NCI-H2196 (cell line): ENCODE results near the gene GRB10.

Source experiments
- DNase-seq: peaks from one replicate; lab custom pipeline; 2025; ENCODE audit not compliant: unreplicated experiment; lab: John Stamatoyannopoulos, UW

GRB10 gene

DNA sequence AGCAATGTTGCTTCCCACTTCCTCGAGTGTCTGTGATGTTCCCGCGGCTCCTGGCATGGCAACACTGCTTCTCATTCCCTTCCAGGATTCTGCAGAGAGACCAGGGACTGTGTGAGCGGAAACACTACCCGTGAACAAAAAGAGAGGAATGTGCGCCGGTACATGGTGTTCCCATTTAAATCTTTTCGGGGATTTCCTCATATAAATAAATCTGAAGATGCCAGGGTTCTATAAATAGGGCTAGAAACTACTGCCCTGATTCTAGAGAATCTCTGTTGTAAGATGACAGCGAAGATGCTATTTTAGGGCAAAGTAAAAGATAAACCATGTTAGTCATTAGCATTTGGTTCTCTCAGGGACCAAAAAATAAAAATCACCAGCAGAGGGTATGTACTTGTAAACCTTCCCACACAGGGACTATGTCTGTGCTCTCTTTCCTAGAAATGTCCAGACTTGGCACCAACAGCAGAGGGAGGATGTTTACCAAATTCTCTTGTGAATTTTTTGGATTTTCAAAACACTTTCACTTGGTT lies 125.3 kb downstream of the GRB10 start:
- no peak for DNase-seq

DNA sequence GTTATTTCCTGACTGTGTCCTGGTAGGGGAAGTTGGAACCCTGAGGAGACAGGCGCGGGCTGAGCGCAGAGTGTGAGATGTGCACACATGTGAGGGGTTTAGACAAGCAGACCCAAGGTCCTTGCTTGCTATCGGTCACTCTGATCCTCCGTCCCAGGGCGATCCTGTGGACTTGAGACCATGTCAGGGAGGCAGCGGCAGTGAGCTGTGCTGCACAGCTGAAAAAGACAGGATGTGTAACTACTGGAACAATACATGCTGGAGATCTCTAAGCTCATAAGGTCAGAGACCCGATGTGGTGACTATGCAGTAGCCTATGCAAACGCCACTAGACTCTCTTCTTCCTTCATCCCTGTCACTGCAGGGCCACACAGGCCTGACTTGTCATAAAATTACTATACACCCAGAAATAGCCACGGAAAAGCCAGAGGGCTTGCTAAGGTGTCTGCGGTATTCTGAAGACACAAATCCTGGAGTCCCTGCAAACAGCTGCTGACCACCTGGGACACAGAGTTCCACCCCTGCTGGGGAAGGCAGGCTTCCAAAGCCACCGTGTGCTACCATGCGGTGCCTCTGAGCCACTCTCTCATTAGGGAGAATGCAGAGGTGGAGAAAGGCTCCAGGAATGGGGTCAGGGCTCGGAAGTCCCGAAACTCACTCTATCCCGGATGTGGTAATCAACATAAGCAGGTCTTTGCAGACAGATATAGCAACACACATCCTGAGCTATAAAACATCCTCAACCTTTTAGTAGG lies 126.4 kb downstream of the GRB10 start:
- DNase-seq, result no peak

DNA sequence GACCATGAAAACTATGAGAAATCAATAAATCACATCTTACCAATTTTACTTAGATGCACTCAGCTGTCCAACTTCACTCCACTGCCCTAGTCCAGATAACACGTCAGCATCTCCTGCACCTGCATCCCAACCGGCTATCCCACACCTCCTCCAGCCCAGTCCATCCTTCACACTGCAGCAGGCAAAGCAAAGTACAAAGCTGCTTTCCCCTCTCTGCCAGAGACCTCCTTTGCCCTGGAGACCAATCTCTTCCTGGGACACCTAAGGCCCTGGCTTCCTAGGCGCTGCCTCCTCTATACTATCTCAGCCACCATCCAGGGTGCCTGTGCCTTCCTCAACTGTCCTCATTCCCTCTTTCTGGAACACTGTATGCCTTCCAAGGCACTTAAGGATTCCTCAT lies 127.2 kb downstream of the GRB10 start:
- DNase-seq, result no peak

DNA sequence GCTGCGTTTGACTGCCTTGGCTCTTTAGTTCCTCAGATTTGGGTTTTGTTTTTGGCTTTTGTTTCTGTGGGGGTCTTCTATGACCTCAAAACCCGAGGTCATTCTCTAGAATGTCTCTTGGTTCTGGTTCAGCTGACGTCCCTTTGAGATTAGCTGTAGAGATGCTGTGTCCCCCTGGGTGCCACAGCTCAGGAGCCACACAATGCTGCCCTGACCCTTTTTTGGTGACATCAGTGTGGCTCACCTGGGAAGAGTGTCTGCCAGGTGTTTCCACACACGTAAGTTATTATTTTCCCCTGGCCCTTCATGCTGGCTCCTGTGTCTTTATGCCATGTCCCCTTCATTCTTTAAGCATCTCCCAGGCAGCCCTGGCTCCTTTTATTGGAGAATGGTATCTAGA lies 127.7 kb downstream of the GRB10 start:
- no peak for DNase-seq

DNA sequence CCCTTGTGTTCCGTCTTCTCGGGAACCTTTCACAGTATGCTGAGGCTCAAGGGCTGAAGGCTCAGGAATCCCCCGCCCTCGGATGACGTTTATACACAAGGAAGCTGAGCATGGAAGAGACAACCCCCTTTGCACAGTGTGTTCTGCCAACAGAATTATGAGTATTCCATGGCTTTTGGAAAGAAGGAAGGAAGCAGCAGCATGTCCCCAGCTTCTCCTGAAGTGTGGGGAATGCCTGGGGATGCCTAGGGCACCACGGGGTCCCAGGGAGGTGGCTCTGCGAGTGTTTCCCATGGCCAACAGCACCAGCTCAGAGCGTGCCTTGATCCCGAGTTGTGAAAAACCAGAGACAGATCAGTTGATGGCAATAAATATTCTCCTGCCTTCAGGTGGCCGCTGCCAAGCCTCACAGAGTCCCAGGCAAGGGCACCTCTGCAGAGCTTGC lies 128.7 kb downstream of the GRB10 start:
- DNase-seq, result no peak

DNA sequence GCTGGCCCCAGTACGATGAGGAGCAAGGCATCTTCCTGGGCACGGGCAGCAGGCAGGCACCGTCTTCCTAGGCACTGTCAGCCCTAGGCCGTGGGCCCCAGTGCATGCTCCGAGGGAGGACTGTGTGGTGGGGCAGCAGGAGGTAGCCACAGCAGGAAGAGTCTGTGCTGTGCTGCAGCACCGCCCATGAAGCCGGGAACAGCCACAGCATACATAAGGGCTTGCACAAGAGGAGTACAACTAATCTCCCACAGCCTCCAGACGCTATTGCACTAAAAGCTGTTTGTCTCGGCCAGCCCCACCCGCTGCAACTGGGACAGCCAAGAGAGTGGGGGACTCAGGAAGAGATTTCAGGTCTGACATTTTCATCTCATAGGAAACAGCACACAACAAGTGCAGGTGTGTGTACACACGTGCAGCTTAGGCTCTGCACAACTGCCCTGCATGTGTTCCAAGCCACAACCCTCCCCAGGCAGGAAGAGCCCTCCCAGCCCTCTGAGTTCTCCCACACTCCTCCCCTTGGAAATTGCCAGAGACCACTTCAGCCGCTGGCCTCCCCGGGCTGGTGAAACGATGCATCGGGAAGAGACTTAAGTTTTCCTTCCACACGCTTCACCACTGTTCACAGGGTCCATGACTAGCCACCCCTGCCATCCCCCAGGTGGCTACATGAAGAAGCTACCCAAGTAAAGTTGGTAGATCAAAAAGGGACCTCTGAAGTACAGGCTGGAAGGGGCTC lies 129.4 kb downstream of the GRB10 start:
- DNase-seq, result no peak

DNA sequence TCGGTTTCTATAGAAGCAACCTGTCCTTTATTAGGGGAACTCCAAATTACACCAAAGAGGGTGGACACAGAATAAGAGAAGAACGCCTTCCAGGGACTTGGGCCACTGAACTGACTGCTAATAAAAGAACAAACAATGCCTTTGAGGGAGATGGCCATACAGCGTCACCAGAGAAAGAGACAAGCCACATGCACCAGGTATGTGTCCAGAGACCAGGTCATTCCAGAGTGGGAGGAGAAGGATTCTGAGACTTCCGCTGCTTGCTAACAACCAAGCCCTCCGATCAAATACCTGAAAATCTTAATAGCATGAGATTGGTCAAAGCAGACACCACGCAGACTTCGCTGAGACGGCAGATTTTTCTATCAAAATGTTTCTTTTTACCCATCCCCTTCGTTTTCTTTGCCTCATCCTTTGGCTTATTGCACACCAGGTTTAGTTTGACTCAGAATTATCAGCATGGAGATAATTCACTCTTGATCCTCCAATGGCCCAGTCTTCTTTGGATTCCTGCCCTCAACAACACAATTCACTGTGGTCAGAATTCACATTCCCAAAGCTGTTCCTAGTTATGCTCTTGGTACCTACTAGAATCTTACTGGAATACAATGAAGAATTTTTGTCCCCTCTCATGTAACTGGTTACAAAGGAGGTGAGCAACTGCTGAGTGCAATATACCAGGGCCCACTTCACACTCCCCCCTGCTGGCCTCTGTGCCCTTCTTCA lies 130.1 kb downstream of the GRB10 start:
- DNase-seq, result no peak

DNA sequence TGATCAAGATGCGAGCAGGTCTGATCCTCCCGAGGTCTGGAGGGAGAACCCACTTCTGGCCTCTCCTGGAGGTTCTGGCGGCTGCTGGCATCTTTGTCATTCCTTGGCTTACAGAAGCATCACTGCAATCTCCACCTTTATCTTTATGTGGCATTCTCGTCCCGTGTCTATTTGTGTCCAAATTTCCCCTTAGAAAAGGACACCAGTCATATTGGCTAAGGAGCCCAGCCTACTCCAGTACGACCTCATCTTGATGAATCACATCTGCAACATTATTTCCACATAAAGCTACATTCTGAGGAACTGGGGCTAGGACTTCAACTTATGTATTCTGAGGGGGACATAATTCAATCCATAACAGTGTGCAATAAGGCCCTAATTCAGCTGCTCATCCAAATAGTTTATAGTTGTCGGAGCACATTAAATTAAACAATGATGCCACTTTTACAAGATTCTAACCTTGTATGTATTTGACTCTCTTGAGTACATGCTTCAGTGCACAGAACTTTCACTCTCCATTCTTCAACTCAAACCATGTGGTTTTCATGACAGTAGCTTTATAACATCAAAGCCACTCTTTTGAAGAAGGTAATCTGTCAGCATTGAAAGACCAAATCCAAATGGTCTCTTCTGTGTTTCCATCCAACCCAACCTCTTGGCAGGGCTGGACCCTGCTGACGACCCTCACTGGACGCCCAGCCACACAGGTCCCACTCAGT lies 131.3 kb downstream of the GRB10 start:
- DNase-seq, result no peak

DNA sequence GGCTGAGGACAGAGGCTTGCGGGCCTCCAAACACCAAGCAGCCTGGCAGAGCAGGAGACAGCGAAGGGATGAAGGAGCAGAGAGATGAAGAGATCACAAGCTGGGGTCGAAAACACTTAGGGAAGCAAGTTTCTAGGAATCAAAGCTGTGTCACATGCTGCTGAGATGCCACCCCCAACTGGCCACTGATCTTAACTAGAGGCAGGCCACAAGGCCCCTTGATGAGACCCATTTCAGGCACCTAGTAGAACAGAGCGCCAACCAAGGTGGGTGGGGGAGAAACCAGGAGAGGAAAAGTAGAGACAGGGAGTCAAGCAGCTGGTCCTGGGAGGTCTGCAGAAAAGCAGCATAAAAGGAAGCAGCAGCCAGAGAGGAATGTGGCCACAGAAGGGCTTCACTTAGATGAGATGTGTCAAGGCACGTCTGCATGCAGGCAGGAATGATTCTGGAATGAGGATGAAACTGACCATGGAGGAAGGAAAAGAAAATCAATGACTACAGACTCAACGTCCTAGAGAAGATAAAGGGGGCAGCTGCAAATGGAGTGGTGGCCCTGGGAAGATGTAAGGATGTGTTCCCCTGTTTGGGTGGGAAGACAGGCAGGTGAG lies 132.5 kb downstream of the GRB10 start:
- DNase-seq, result no peak

DNA sequence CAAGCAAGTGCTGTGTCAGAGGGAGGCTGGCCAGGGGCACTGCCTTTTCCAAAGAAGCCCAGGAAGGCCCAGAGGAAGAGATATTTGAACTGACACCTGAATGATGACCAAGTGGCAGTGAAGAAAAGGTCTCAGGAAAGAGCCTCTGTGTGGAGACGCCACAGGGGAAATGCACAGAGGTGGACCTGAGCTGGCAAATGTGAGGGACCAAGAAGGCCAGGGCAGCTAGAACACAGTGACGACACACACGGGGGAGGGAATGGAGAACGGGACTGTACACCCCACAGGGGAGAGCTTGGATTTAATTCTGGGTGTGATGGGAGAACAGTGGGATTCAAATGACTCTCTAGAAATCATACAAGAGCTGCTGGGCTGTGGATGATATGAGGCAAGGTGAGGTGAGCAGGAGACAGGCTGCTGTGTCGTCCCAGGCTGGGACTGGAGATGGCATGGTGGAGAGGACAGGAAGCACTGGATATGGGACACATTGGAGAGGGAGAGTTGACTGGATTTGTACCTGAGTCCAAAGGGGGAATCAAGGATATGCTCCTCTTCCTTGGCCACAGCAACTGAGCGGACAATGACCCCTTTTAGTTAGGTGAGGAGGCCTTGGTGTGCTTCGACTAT lies 133.3 kb downstream of the GRB10 start:
- no peak for DNase-seq

DNA sequence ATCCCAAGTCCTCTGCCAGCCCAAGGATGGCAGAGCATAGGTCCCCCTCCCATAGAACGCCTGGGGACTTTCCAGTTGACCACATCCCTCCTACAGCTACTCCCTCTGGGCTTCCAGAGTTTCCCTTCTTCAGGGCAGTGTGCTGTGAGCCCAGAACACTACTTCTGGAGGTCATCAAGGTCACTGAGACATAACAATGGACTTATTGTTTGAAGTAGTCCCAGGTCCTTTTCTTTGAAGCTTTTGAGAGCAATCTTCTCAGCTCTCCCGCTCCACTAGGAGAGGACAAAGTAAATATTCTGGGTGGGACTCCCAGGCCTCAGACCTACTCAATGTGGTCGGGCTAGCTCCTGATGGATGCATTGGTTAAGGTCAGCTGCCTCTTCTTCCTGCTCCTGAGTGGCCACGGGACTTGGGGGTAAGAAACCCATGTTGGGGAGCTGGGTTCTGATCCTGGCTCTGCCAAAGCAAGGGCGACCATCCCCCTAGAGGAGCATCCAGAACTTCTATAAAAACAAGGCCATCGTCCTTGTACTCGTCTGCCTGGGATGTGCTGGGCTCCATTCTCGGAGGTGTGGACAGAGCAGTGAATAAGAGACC lies 134.0 kb downstream of the GRB10 start:
- DNase-seq, result no peak

DNA sequence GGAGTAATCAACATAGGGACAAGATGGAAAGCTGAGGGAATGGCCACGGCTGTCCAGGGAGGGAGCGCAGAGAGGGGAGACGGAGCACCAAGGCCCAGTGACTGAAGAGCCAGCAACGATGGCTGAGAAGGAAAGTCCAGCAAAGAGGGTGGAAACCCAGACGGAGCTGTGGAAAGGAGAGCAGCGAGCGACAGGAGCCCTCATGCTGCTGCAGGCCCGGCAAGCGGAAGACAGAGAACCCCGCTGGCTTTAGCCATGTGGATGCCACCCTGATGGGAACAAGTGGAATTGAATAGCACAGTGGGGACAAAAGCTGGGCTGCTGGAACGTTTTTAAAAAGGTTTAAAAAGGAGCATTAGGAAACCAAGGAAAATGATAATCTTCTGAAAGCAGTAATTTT lies 134.6 kb downstream of the GRB10 start:
- DNase-seq, result no peak

DNA sequence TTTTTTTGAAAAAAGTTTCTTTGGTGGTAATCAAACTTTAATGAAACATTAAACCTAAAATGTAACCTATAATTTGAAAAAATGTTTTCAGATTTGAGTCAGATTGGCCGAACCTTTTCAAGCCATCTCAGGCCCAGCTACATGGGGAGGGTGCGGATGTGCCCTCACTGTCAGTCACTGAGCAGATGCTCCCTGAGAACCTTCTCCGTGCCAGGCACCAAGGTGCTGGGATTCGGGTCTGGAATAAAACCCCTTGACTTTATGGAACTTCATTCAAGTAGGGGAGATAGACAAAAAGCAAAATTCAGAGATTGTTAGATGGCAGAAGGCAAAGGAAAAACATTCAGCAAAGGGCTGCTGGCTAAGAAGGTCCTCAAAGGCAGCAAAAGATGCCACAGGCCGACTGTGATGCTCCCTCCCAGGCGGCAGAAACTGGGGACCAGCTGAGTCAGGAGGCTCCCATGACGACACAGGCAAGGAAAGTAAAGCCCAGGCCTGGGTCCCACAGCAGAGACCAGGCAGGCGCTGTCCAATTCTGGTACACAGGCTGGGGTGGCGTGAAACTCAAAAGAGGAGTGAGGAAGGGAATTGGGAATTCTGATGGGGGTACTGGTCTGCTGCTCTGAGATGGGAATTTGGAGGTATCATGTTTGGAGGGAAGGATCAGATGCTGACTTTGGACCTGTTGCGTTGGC lies 135.3 kb downstream of the GRB10 start:
- DNase-seq, result no peak

DNA sequence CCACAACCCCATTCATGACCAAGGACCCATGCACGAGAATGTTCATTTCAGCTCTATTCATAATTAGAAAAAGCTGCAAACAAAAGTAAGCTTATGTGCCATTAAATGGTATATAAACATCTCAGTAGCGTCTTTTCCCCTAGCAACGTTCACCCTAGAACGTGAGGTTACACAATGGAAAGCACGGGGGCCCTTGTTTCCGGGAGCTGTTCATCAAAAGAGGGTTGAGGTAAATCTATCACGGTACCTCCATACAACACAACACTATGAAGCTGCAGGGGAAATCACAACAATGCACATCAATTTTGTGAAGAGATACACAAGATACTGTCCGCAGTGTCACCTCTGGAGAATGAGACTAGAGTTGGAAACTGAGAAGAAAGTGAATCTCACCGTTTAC lies 136.6 kb downstream of the GRB10 start:
- DNase-seq, result no peak

DNA sequence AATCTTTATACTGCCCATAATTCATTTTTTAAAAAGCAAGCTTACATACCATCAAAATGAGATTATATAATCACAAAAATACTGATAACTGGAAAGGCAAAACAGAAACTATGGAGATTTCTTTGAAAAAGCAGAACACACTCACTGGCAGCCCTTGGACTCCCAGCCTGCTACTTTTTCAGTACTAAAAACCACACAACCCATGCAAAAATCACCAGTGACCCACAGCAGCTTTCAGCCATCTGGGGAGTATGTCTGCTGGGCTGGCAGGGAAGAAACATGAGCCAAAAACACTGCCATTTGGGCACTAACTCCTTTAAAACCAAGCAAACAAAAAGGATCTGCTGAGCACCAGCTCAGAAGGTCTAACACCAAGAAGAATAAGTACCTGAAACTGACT lies 137.5 kb downstream of the GRB10 start:
- no peak for DNase-seq

DNA sequence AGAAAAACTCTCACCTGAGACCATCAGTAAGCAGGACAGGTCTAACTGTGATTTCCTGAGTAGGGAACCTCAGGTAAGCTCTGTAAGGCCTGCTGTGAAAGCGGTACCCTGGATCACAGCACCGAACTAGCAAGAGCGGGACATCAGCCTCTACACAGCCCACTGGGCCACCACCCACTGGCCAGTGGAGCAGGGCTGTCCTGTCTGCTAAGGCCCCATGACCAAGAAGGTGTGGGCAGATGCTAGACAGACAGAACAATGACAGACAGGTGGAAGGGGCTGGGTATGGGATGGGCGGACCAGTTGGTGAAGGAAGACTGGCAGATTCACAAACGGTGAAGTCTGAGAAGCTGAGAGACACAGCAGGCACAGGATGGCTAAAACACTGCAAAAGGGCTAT lies 138.1 kb downstream of the GRB10 start:
- no peak for DNase-seq

DNA sequence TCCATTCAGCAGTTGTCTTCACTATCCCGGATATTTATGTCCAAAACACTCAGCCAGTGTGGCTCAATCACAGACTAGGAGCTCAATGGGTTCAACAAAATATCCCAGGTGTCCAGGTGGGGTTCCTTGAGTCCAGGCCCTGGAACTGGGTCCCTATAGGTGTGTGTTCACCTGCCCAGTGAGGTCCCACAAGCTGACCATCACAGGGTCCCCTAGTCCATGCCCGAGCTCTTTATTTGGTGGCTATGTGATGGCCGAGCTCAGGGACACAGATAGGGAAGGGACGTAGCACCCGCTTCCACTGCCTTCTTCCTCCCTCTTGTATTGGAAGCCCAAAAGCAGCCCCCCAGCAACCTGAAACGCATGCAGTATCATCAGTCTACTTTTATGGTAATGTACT lies 138.6 kb downstream of the GRB10 start:
- no peak for DNase-seq

DNA sequence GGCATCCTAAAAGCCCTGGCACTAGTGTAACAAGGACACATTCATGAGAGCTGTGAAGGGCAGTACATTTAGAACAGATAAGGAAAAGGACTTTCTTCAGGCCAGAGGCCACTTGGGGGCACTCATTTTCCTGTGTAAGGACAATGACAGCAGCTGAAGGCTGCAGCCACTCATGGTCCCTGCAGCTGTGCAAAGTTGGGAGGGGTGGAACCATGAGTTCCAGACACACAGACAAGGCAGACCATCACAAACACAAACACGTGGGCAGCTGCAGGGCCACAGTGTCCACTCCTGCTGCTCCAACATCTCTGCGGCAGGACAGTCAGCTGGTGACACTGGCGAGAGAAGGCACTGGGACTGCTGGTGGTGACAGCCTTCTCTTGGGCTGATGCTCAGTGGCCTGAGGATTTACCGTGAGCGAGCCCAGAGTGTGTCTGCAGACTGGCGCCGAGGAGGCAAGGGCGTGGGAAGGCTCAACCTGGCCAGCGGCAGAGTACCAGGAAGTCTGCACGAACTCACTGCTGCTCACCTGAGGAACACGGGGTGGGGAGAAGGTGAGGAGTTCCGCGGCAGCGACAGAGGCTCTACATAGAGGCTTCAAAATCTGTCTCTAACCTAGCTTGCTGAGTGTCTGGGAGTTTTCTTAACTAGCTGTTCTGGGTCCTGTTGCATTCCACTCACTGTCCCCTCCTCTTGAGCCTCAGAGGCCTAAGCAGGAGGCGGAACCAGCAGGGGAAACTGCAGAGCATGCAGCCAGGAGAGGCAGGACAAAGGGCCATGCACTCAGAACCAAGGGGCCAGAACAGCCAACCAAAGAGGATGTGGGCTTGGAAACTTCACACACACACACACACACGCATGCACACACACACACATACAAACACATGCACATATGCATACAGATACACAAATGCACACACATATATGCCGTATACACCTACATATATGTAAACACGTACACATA lies 141.0 kb downstream of the GRB10 start:
- no peak for DNase-seq
